Measurements from ENCODE around the gene GLG1. TPM values are rescaled to one million over a fixed set of nuclear protein-coding genes. Genes with fewer than 3 reads are reported as not detected.

The GLG1 gene
- total and polyA plus RNA-seq, 4 donors: 107 to 149 (median 121) TPM

Small RNAs within 50 kb of the gene (small RNA-seq; reads per million reads assigned to genes)
- gene RF00019 (ENCODE audit: low replicate concordance) (not detected), gene RNU6-237P (ENCODE audit: low replicate concordance) (not detected)

Other genes starting within 250 kb of the GLG1 start
- 1 to 10 TPM; 1.4 to 5.1 TPM for gene NPIPB15, start 230.8 kb downstream of the GLG1 start, total RNA-seq
- gene NPIPB15, start 230.8 kb downstream of the GLG1 start, polyA plus RNA-seq (ENCODE audit: insufficient read length in 2 of 2): 10 to 100 TPM in 1 of 2 donors, 1 to 10 TPM in 1; 8.9 to 11.3 TPM
- 1 to 10 TPM; 1.3 to 5.1 TPM for gene CLEC18B, start 185.6 kb downstream of the GLG1 start, total RNA-seq
- 1 to 10 TPM; 3.9 to 6.9 TPM for gene CLEC18B, start 185.6 kb downstream of the GLG1 start, polyA plus RNA-seq (ENCODE audit: insufficient read length in 2 of 2)
- 10 to 100 TPM; 12.5 to 15.3 TPM for gene RFWD3, start 59.8 kb upstream of the GLG1 start, total RNA-seq
- gene RFWD3, start 59.8 kb upstream of the GLG1 start, polyA plus RNA-seq (ENCODE audit: insufficient read length in 2 of 2): 10 to 100 TPM; 12.6 to 14.1 TPM
- gene MLKL, start 93.7 kb upstream of the GLG1 start, total RNA-seq: 1 to 10 TPM; 4.2 to 4.6 TPM
- gene MLKL, start 93.7 kb upstream of the GLG1 start, polyA plus RNA-seq (ENCODE audit: insufficient read length in 2 of 2): 1 to 10 TPM; 1.6 to 2.8 TPM
- gene FA2H, start 167.7 kb upstream of the GLG1 start, total RNA-seq: 1 to 10 TPM; 3.8 to 7.1 TPM
- 10 to 100 TPM; 20.4 to 21.4 TPM for gene FA2H, start 167.7 kb upstream of the GLG1 start, polyA plus RNA-seq (ENCODE audit: insufficient read length in 2 of 2)

All from spinal cord (tissue), 4 donors.